Breast epithelium (tissue), 4 donors: ENCODE results near the gene RTEL1. TPM values are rescaled to one million over a fixed set of nuclear protein-coding genes. Genes with fewer than 3 reads are reported as not detected.
"Not testable (repeated sequence)": the region's sequence is repeated elsewhere in the genome, so short reads cannot be mapped to it uniquely, and the experiment has no call there.

Source experiments
- DNase-seq, 2 donors: peaks; one replicate each; pipeline ENCODE4 v3.0.0-alpha.2; 2019; ENCODE audit warnings: low spot score in 2 of 2
- H3K27ac ChIP-seq, 2 donors: fragments of 200-600 bp; sonication (generic) in 1 of 2; one replicate each; pipeline ENCODE4 v1.5.1; 2016 to 2019; ENCODE audit warnings: mild to moderate bottlenecking in 1 of 2
- H3K27me3 ChIP-seq, 2 donors: fragments of 200-600 bp; sonication (generic) in 1 of 2; one replicate each; pipeline versions ENCODE4 v1.5.1 to v1.6.0; 2017 to 2019; ENCODE audit warnings: control low read depth in 1 of 2, mild to moderate bottlenecking in 1 of 2
- H3K36me3 ChIP-seq: fragments of 200-600 bp; one replicate; pipeline ENCODE4 v1.5.1; 2019
- H3K4me1 ChIP-seq, 2 donors: fragments of 200-600 bp; sonication (generic); one replicate each; pipeline ENCODE4 v1.5.1; 2016 to 2019; ENCODE audit warnings: control low read depth in 1 of 2
- H3K4me3 ChIP-seq, 3 donors: fragments of 200-600 bp; sonication (generic); 1 replicate in 2 of 3; 2 replicates in 1 of 3; pipeline ENCODE4 v1.5.1; 2016 to 2019; ENCODE audit warnings: mild to moderate bottlenecking in 3 of 3, moderate library complexity in 2 of 3
- H3K9me3 ChIP-seq, 2 donors: fragments of 200-600 bp; sonication (generic) in 1 of 2; one replicate each; pipeline ENCODE4 v1.5.1; 2016 to 2019; ENCODE audit warnings: control low read depth in 1 of 2
- CTCF ChIP-seq, 3 donors: fragments of 450-650 bp; IDR thresholded peaks; one replicate each; pipeline ENCODE4 v1.5.1; 2016 to 2017; ENCODE audit warnings: antibody characterized with exemption in 3 of 3, mild to moderate bottlenecking in 3 of 3, moderate library complexity in 3 of 3
- POLR2A ChIP-seq: fragments of 450-650 bp; IDR thresholded peaks from one replicate; pipeline ENCODE4 v1.6.1; 2016; ENCODE audit warnings: antibody characterized with exemption, mild to moderate bottlenecking, moderate library complexity
- POLR2AphosphoS5 ChIP-seq, 3 donors: sonication (generic); formaldehyde crosslinking; IDR thresholded peaks; one replicate each; pipeline ENCODE4 v1.6.1; 2017; ENCODE audit warnings: antibody characterized with exemption in 3 of 3
- intact Hi-C: fragments of 100-400 bp; cut with DNase I; formaldehyde crosslinking; loops from one replicate; pipeline ENCODE4 v1.15.1; 2023; ENCODE audit warnings: low total_unique reads
- total RNA-seq, 3 donors: library from RNA; depleted of rRNA; stranded (reverse); fragments of >200 nt; gene quantifications; one replicate each; pipeline ENCODE4 v1.1.0, GENCODE V29; 2016

Gene RTEL1
- total RNA-seq, 3 donors from 2014 or later: 12.5 to 22.3 (median 15.1) TPM

GRCh38 chr20:63643499-63643898, 14.6 kb upstream of the RTEL1 start:
- TF ChIP-seq POLR2AphosphoS5 (IDR thresholded peaks at IDR 0.05) (no peak), POLR2A (no peak), CTCF (IDR thresholded peaks at IDR 0.05) (no peak)
- no peaks in the 10 kb centered on the region for H3K9me3 ChIP-seq
- no peak for DNase-seq
- peaks cover 0 to 3% of the 10 kb centered on the region in 2 donors for H3K4me1 ChIP-seq
- no peak overlapping the region for H3K27ac ChIP-seq
- no peaks in the 10 kb centered on the region for H3K36me3 ChIP-seq
- no peak overlapping the region for H3K4me3 ChIP-seq
- no peaks in the 10 kb centered on the region for H3K27me3 ChIP-seq
- intact Hi-C loops: no loop called here

GRCh38 chr20:63643946-63644345, 14.2 kb upstream of the RTEL1 start:
- Histone ChIP-seq H3K27me3 (no peaks in the 10 kb centered on the region), H3K4me1 (peaks cover 0 to 3% of the 10 kb centered on the region in 2 donors), H3K27ac (no peak overlapping the region), H3K4me3 (no peak overlapping the region), H3K9me3 (no peaks in the 10 kb centered on the region), H3K36me3 (no peaks in the 10 kb centered on the region)
- no peak for DNase-seq
- intact Hi-C loops: no loop called here
- TF ChIP-seq POLR2A: no peak
- no peak for TF ChIP-seq CTCF (IDR thresholded peaks at IDR 0.05)
- no peak for TF ChIP-seq POLR2AphosphoS5 (IDR thresholded peaks at IDR 0.05)

GRCh38 chr20:63645218-63645617, 12.9 kb upstream of the RTEL1 start:
- TF ChIP-seq POLR2A: no peak
- TF ChIP-seq POLR2AphosphoS5 (IDR thresholded peaks at IDR 0.05): no peak
- TF ChIP-seq CTCF (IDR thresholded peaks at IDR 0.05): no peak
- Histone ChIP-seq H3K36me3 (no peaks in the 10 kb centered on the region), H3K4me1 (peaks cover 0 to 3% of the 10 kb centered on the region in 2 donors), H3K9me3 (no peaks in the 10 kb centered on the region), H3K4me3 (no peak overlapping the region), H3K27ac (no peak overlapping the region), H3K27me3 (no peaks in the 10 kb centered on the region)
- DNase-seq: no peak
- intact Hi-C loops: loop anchor here (5.0 kb wide), 1 partner anchor 1263 kb away; no protein-coding TSS in a partner anchor

GRCh38 chr20:63648190-63648589, 9.9 kb upstream of the RTEL1 start:
- Histone ChIP-seq H3K9me3 (no peaks in the 10 kb centered on the region), H3K27ac (no peak overlapping the region), H3K4me1 (peaks cover 0 to 14% of the 10 kb centered on the region in 2 donors), H3K4me3 (no peak overlapping the region), H3K36me3 (no peaks in the 10 kb centered on the region), H3K27me3 (no peaks in the 10 kb centered on the region)
- DNase-seq: no peak
- intact Hi-C loops: loop anchor here (5.0 kb wide), 1 partner anchor 1266 kb away; no protein-coding TSS in a partner anchor
- TF ChIP-seq CTCF (IDR thresholded peaks at IDR 0.05): no peak
- no peak for TF ChIP-seq POLR2AphosphoS5 (IDR thresholded peaks at IDR 0.05)
- TF ChIP-seq POLR2A: no peak

GRCh38 chr20:63648895-63649589, 9.1 kb upstream of the RTEL1 start:
- TF ChIP-seq POLR2AphosphoS5 (IDR thresholded peaks at IDR 0.05): no peak
- TF ChIP-seq POLR2A: no peak
- no peak for TF ChIP-seq CTCF (IDR thresholded peaks at IDR 0.05)
- no peak for DNase-seq
- no peaks in the 10 kb centered on the region for H3K9me3 ChIP-seq
- intact Hi-C loops: loop anchor here (5.0 kb wide), 1 partner anchor 1267 kb away; no protein-coding TSS in a partner anchor
- no peaks in the 10 kb centered on the region for H3K27me3 ChIP-seq
- no peak overlapping the region for H3K4me3 ChIP-seq
- no peaks in the 10 kb centered on the region for H3K36me3 ChIP-seq
- H3K4me1 ChIP-seq: peaks cover 0 to 14% of the 10 kb centered on the region in 2 donors
- no peak overlapping the region for H3K27ac ChIP-seq

- peaks cover 0 to 14% of the 10 kb centered on the region in 2 donors for H3K4me1 ChIP-seq
- H3K4me3 ChIP-seq, H3K9me3 ChIP-seq, H3K27me3 ChIP-seq, H3K36me3 ChIP-seq, DNase-seq, H3K27ac ChIP-seq, intact Hi-C loops: not testable (repeated sequence)
Observed at GRCh38 chr20:63650486-63650885, 7.6 kb upstream of the RTEL1 start.
